ENCODE measurements around the gene ST3GAL3. TPM values are rescaled to one million over a fixed set of nuclear protein-coding genes. Genes with fewer than 3 reads are reported as not detected.

ST3GAL3 gene
- total RNA-seq, 1 donor from 2014 or later = 11.4 TPM

- no peak overlapping the region for H3K9ac ChIP-seq (ENCODE audit: low read length)
- H3K9me3 ChIP-seq (ENCODE audit: insufficient read depth, low read depth, low read length) = no peaks in the 10 kb centered on the region
- H2AFZ ChIP-seq (ENCODE audit: low read depth, low read length) = no peak overlapping the region
- DNase-seq (ENCODE audit: low read depth) (no peak), FAIRE-seq (no peak)
- peaks cover 36% of the 10 kb centered on the region for H4K20me1 ChIP-seq (ENCODE audit: insufficient read depth, low read length)
- Mint-ChIP-seq H3K27me3 (ENCODE audit: low read depth, unreplicated experiment) (no peaks in the 10 kb centered on the region), H3K4me3 (ENCODE audit: unreplicated experiment) (no peak overlapping the region), H3K36me3 (ENCODE audit: low read depth, unreplicated experiment) (peaks cover 9% of the 10 kb centered on the region), H3K27ac (ENCODE audit: unreplicated experiment) (peak overlapping the region; percentile 29), H3K9me3 (ENCODE audit: unreplicated experiment) (peaks cover 3% of the 10 kb centered on the region), H3K4me1 (ENCODE audit: low read depth, unreplicated experiment) (peaks cover 24% of the 10 kb centered on the region)
- peaks cover 22% of the 10 kb centered on the region for H3K4me1 ChIP-seq (ENCODE audit: insufficient read depth, low read length)
- no peak overlapping the region for H3K4me3 ChIP-seq (ENCODE audit: insufficient read depth, low read depth, low read length)
- H3K36me3 ChIP-seq (ENCODE audit: insufficient read depth, low read length) = no peaks in the 10 kb centered on the region
- no peak overlapping the region for H3K27ac ChIP-seq (ENCODE audit: low read depth, low read length)
- H3K79me2 ChIP-seq (ENCODE audit: insufficient read depth, low read length) = no peaks in the 10 kb centered on the region
- no peaks in the 10 kb centered on the region for H3K27me3 ChIP-seq (ENCODE audit: insufficient read depth, low read length)
- no peak overlapping the region for H3K4me2 ChIP-seq (ENCODE audit: low read length)
- no peak for TF ChIP-seq CTCF (IDR thresholded peaks at IDR 0.05; ENCODE audit: insufficient read depth, low read depth, low read length)
- TF ChIP-seq EZH2 (IDR thresholded peaks at IDR 0.05; ENCODE audit: insufficient read depth, low read length) = no peak
These were observed 157.0 kb downstream of the ST3GAL3 start for GRCh38 chr1:43864111-43865045.

DNA sequence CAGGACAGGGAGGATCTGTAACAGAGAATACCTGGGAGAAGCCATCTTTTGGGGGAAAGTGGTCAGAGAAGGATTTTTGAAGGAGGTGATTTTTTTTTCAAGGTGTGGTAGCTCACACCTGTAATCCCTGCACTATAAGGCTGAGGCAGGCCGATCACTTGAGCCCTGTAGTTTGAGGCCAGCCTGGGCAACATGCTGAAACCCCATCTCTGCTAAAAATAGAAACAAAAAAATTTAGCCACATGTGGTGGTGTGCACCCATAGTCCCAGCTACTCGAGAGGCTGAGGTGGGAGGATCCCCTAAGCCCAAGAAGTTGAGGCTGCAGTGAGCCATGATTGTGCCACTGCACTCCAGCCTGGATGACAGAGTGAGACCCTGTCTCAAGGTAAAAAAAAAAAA, 158.9 kb downstream of the ST3GAL3 start:
- Histone ChIP-seq H3K27me3 (ENCODE audit: insufficient read depth, low read length) (no peaks in the 10 kb centered on the region), H3K4me2 (ENCODE audit: low read length) (no peak overlapping the region), H2AFZ (ENCODE audit: low read depth, low read length) (no peak overlapping the region), H3K9ac (ENCODE audit: low read length) (no peak overlapping the region), H3K36me3 (ENCODE audit: insufficient read depth, low read length) (no peaks in the 10 kb centered on the region), H3K27ac (ENCODE audit: low read depth, low read length) (no peak overlapping the region), H4K20me1 (ENCODE audit: insufficient read depth, low read length) (peaks cover 33% of the 10 kb centered on the region), H3K79me2 (ENCODE audit: insufficient read depth, low read length) (no peaks in the 10 kb centered on the region), H3K9me3 (ENCODE audit: insufficient read depth, low read depth, low read length) (no peaks in the 10 kb centered on the region), H3K4me3 (ENCODE audit: insufficient read depth, low read depth, low read length) (no peak overlapping the region), H3K4me1 (ENCODE audit: insufficient read depth, low read length) (peaks cover 18% of the 10 kb centered on the region)
- no peak overlapping the region for H3K27ac Mint-ChIP-seq (ENCODE audit: unreplicated experiment)
- H3K27me3 Mint-ChIP-seq (ENCODE audit: low read depth, unreplicated experiment) = no peaks in the 10 kb centered on the region
- no peak overlapping the region for H3K4me3 Mint-ChIP-seq (ENCODE audit: unreplicated experiment)
- H3K36me3 Mint-ChIP-seq (ENCODE audit: low read depth, unreplicated experiment) = peaks cover 9% of the 10 kb centered on the region
- H3K9me3 Mint-ChIP-seq (ENCODE audit: unreplicated experiment) = peaks cover 3% of the 10 kb centered on the region
- peaks cover 21% of the 10 kb centered on the region for H3K4me1 Mint-ChIP-seq (ENCODE audit: low read depth, unreplicated experiment)
- no peak for FAIRE-seq
- DNase-seq (ENCODE audit: low read depth) = no peak
- TF ChIP-seq EZH2 (IDR thresholded peaks at IDR 0.05; ENCODE audit: insufficient read depth, low read length) (no peak), CTCF (IDR thresholded peaks at IDR 0.05; ENCODE audit: insufficient read depth, low read depth, low read length) (no peak)

All from astrocyte (in vitro differentiated cells and primary cell).